HepG2 (cell line): Measurements from ENCODE around the gene REPIN1. TPM values are rescaled to one million over a fixed set of nuclear protein-coding genes. Genes with fewer than 3 reads are reported as not detected.

Experiments used
- ATAC-seq: fragments of 200-7000 bp; cut with Tn5 transposase; 3 replicates; pipeline ENCODE4 v1.9.1; 2020; ENCODE audit warnings: mild to moderate bottlenecking, moderate library complexity
- BruUV-seq: library from RNA; stranded (reverse); fragments of 400-500 nt; replicated peaks from 2 replicates; lab custom pipeline; 2021; lab: Mats Ljungman, UMichigan
- CTCF ChIA-PET: fragments of 300-600 bp; formaldehyde crosslinking; extraction: SDS; loops from one replicate; lab custom pipeline; 2021; ENCODE audit warnings: low total read pairs, inconsistent platforms, low intra/inter-chr PET ratio; lab: Yijun Ruan, JAX
- POLR2A ChIA-PET: fragments of 350-600 bp; sonication (Branson Sonifier 250); formaldehyde crosslinking; loops from one replicate; lab custom pipeline; 2020; ENCODE audit warnings: antibody characterized with exemption, inconsistent platforms; lab: Yijun Ruan, JAX
- DNase-seq: peaks from one replicate; pipeline ENCODE4 v3.0.0-alpha.2; 2015; ENCODE audit warnings: low spot score
- FAIRE-seq: peaks from 3 replicates; lab custom pipeline; 2011; peaks lifted over from hg19 to GRCh38; lab: Jason Lieb, UNC
- H2AFZ ChIP-seq: one replicate; pipeline ENCODE4 v1.6.1; 2011; ENCODE audit warnings: low read length, inconsistent platforms
- H3K27ac ChIP-seq: fragments of 300-600 bp; 3 replicates; pipeline ENCODE4 v1.8.0; 2011; ENCODE audit warnings: mixed run types, mild to moderate bottlenecking, mixed read lengths, low read length, inconsistent platforms; ENCODE audit not compliant: insufficient read depth; ENCODE audit errors: extremely low read length
- H3K27me3 ChIP-seq, 2 experiments: fragments of 200-600 bp in 1 of 2; 2 replicates in 1 of 2; 3 replicates in 1 of 2; pipeline versions ENCODE4 v1.6.0 to v1.8.0; 2011; ENCODE audit warnings: low read length in 2 of 2, mild to moderate bottlenecking in 2 of 2, moderate library complexity in 2 of 2, inconsistent platforms in 1 of 2; ENCODE audit not compliant: insufficient read depth in 2 of 2, control insufficient read depth in 1 of 2
- H3K36me3 ChIP-seq, 2 experiments: fragments of 200-600 bp in 1 of 2; replicated peaks in 1 of 2; 2 replicates in 1 of 2; 3 replicates in 1 of 2; pipeline versions ENCODE4 v1.5.1 to v1.8.0; 2011; ENCODE audit warnings: low read length in 2 of 2, inconsistent platforms in 1 of 2; ENCODE audit not compliant: insufficient read depth in 2 of 2, control insufficient read depth in 1 of 2
- H3K4me1 ChIP-seq: 2 replicates; pipeline ENCODE4 v1.5.1; 2012; ENCODE audit warnings: low read length, inconsistent platforms; ENCODE audit not compliant: insufficient read depth
- H3K4me2 ChIP-seq: 2 replicates; pipeline ENCODE4 v1.6.0; 2011; ENCODE audit warnings: low read depth, low read length, inconsistent platforms
- H3K4me3 ChIP-seq, 3 experiments: fragments of 200-600 bp in 1 of 3; sonication (generic), shearing (Covaris generic) in 1 of 3; replicated peaks in 1 of 3; 2 replicates each; pipeline ENCODE4 v1.5.1; 2011 to 2016; ENCODE audit warnings: low read length in 3 of 3, inconsistent platforms in 2 of 3, low read depth in 2 of 3, mild to moderate bottlenecking in 2 of 3, control low read depth in 1 of 3, mixed read lengths in 1 of 3; ENCODE audit not compliant: insufficient read depth in 1 of 3
- H3K79me2 ChIP-seq: one replicate; pipeline ENCODE4 v1.6.1; 2011; ENCODE audit warnings: low read length, inconsistent platforms; ENCODE audit not compliant: insufficient read depth
- H3K9ac ChIP-seq: 2 replicates; pipeline ENCODE4 v1.6.0; 2011; ENCODE audit warnings: mild to moderate bottlenecking, low read depth, low read length, inconsistent platforms; ENCODE audit not compliant: insufficient read depth
- H3K9me3 ChIP-seq: 2 replicates; pipeline ENCODE4 v1.5.1; 2012; ENCODE audit warnings: mild to moderate bottlenecking, low read length
- H4K20me1 ChIP-seq: 2 replicates; pipeline ENCODE4 v1.6.0; 2011; ENCODE audit warnings: inconsistent platforms, mild to moderate bottlenecking, low read length, moderate library complexity; ENCODE audit not compliant: insufficient read depth
- CENPT ChIP-seq: sonication (generic); formaldehyde crosslinking; IDR thresholded peaks from 2 replicates; pipeline ENCODE4 v1.8.0; 2022; ENCODE audit warnings: low read depth, mild to moderate bottlenecking, moderate library complexity, missing genetic modification reagents
- MEF2D ChIP-seq: sonication (generic); formaldehyde crosslinking; IDR thresholded peaks from 2 replicates; pipeline ENCODE4 v1.5.1; 2020; ENCODE audit warnings: mild to moderate bottlenecking, missing genetic modification reagents
- TAF15 ChIP-seq: fragments of 200-400 bp; formaldehyde crosslinking; IDR thresholded peaks from one replicate; pipeline ENCODE4 v1.6.1; 2018; ENCODE audit warnings: mild to moderate bottlenecking, low read depth, low read length; ENCODE audit not compliant: poor library complexity, severe bottlenecking
- ZFP90 ChIP-seq: sonication (generic); formaldehyde crosslinking; IDR thresholded peaks from 2 replicates; pipeline ENCODE4 v1.8.0; 2022; ENCODE audit warnings: missing genetic modification reagents, mild to moderate bottlenecking, inconsistent platforms, borderline replicate concordance
- ZSCAN21 ChIP-seq: sonication (generic); formaldehyde crosslinking; IDR thresholded peaks from 2 replicates; pipeline ENCODE4 v1.8.0; 2022; ENCODE audit warnings: mild to moderate bottlenecking, missing genetic modification reagents, moderate library complexity, borderline replicate concordance
- WGBS: methylation state at CpG from one replicate; pipeline ENCODE4 v1.1.6; 2017; ENCODE audit warnings: low lambda C conversion rate; 5-methylcytosine and 5-hydroxymethylcytosine counted together
- in situ Hi-C: cut with HindIII; loops from 2 replicates; pipeline ENCODE4 v1.10.0; 2017; ENCODE audit warnings: low pct_unique_long_range_greater_than_20kb; ENCODE audit not compliant: extremely low pct_ligation_motif_present
- intact Hi-C: fragments of 100-400 bp; cut with micrococcal nuclease; formaldehyde crosslinking; loops from one replicate; pipeline ENCODE4 v1.10.0; 2022; ENCODE audit not compliant: unreplicated experiment
- polyA plus RNA-seq, 8 experiments: library from polyadenylated mRNA; depleted of rRNA in 3 of 8; stranded (reverse) in 7 of 8; unstranded in 1 of 8; fragments of >200 nt; fragmentation: Illumina TruSeq in 4 of 8; extraction: Trizol in 4 of 8; gene quantifications; 2 replicates each; pipeline versions ENCODE4 v1.2.1 to v1.2.3, GENCODE V29; 2011 to 2016; ENCODE audit warnings: low read depth in 4 of 8, missing spikeins in 1 of 8, mixed read lengths in 1 of 8; ENCODE audit not compliant: insufficient read depth in 1 of 8
- total RNA-seq, 5 experiments: library from RNA; depleted of rRNA; stranded (reverse); fragments of >200 nt; fragmentation: Illumina TruSeq; extraction: Trizol; gene quantifications; 2 replicates each; pipeline ENCODE4 v1.2.3, GENCODE V29; 2016; ENCODE audit warnings: low read depth in 1 of 5
- TF ChIP-seq, protein P1 (sequence below): sonication (generic); formaldehyde crosslinking; IDR thresholded peaks from 2 replicates; pipeline ENCODE4 v1.5.0; 2020; ENCODE audit warnings: missing genetic modification reagents, mild to moderate bottlenecking, borderline replicate concordance
- TF ChIP-seq, protein P2 (sequence below): IDR thresholded peaks from 2 replicates; pipeline ENCODE4 v1.6.1; 2016
- TF ChIP-seq, protein P3 (sequence below): fragments of 450-650 bp; IDR thresholded peaks from 2 replicates; pipeline ENCODE4 v1.6.1; 2017; ENCODE audit warnings: mild to moderate bottlenecking

The REPIN1 gene
- total and polyA plus RNA-seq, 2 of the 13 experiments (the other 11 are each of a cell fraction or from before 2014, with no cell fraction given) = 69.9 to 108 TPM

DNA sequence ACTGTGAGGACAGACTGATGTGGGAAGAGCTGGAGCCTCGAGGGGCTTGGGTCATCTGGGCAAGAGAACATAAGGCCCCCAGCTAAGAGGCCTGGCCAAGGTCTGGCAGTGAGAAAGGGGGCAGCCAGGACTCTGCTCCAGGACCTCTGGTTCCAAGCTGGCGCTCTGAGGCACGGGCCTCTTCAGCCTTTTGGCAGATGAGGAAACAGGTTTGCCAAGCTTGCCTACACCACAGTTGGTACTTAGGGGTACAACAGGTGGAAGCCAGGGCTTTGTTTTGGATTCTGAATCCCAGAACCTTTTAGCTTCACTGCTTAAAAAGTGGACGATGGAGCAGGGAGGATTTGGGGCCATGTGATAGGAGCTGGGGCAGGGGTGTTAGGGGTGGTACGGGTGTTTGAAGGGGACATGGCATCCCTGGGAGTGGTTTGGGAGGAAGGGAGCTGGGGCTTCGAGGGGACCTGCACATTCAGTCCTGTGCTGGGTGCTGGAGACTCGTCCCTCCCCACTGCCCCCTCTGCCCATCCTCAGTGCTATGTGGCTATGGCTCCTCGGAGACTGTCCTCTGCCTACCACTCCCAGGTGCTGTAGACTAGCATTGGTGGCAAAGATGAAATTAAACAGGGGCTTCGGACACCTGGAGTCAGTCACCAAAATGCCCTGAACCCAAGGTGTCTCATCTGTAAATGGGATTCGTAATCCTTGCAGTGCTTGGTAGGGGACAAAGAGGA, 40.8 kb downstream of the REPIN1 start:
- no peak overlapping the region for H3K27ac ChIP-seq
- ATAC-seq (no peak), DNase-seq (no peak), FAIRE-seq (no peak)
- no peaks in the 10 kb centered on the region for H3K36me3 ChIP-seq
- TF ChIP-seq, protein P1, sequence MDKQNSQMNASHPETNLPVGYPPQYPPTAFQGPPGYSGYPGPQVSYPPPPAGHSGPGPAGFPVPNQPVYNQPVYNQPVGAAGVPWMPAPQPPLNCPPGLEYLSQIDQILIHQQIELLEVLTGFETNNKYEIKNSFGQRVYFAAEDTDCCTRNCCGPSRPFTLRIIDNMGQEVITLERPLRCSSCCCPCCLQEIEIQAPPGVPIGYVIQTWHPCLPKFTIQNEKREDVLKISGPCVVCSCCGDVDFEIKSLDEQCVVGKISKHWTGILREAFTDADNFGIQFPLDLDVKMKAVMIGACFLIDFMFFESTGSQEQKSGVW (CRISPR knock-in tag) = no peak
- TF ChIP-seq TAF15 (no peak), ZFP90 (CRISPR knock-in tag) (no peak), CENPT (CRISPR knock-in tag) (no peak), ZSCAN21 (CRISPR knock-in tag) (no peak), MEF2D (CRISPR knock-in tag) (no peak)
- TF ChIP-seq, protein P2, sequence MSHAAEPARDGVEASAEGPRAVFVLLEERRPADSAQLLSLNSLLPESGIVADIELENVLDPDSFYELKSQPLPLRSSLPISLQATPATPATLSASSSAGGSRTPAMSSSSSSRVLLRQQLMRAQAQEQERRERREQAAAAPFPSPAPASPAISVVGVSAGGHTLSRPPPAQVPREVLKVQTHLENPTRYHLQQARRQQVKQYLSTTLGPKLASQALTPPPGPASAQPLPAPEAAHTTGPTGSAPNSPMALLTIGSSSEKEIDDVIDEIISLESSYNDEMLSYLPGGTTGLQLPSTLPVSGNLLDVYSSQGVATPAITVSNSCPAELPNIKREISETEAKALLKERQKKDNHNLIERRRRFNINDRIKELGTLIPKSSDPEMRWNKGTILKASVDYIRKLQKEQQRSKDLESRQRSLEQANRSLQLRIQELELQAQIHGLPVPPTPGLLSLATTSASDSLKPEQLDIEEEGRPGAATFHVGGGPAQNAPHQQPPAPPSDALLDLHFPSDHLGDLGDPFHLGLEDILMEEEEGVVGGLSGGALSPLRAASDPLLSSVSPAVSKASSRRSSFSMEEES = no peak
- TF ChIP-seq, protein P3, sequence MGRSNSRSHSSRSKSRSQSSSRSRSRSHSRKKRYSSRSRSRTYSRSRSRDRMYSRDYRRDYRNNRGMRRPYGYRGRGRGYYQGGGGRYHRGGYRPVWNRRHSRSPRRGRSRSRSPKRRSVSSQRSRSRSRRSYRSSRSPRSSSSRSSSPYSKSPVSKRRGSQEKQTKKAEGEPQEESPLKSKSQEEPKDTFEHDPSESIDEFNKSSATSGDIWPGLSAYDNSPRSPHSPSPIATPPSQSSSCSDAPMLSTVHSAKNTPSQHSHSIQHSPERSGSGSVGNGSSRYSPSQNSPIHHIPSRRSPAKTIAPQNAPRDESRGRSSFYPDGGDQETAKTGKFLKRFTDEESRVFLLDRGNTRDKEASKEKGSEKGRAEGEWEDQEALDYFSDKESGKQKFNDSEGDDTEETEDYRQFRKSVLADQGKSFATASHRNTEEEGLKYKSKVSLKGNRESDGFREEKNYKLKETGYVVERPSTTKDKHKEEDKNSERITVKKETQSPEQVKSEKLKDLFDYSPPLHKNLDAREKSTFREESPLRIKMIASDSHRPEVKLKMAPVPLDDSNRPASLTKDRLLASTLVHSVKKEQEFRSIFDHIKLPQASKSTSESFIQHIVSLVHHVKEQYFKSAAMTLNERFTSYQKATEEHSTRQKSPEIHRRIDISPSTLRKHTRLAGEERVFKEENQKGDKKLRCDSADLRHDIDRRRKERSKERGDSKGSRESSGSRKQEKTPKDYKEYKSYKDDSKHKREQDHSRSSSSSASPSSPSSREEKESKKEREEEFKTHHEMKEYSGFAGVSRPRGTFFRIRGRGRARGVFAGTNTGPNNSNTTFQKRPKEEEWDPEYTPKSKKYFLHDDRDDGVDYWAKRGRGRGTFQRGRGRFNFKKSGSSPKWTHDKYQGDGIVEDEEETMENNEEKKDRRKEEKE = no peak
- in situ Hi-C loops (no loop called here), intact Hi-C loops (no loop called here)
- H3K79me2 ChIP-seq = no peaks in the 10 kb centered on the region
- ChIA-PET CTCF (no interaction called here), POLR2A (interaction anchor here (1.4 to 1.5 kb wide), 2 partner anchors 39 to 41 kb away, joined by 3 to 9 read pairs; partner anchors contain the start of gene REPIN1)
- H3K4me1 ChIP-seq = peaks cover 41% of the 10 kb centered on the region
- H3K27me3 ChIP-seq = no peaks in the 10 kb centered on the region
- H3K9me3 ChIP-seq = no peaks in the 10 kb centered on the region
- 91% methylated on average over 7 of the region's 10 CpGs for WGBS
- no TSS peak for BruUV-seq
- H3K4me3 ChIP-seq = no peak overlapping the region
- H4K20me1 ChIP-seq = no peaks in the 10 kb centered on the region
- H3K4me2 ChIP-seq = no peak overlapping the region
- H2AFZ ChIP-seq = no peak overlapping the region
- H3K9ac ChIP-seq = no peak overlapping the region
